ENCODE results near the gene MMP11. TPM values are rescaled to one million over a fixed set of nuclear protein-coding genes. Genes with fewer than 3 reads are reported as not detected.

The MMP11 gene
- polyA plus RNA-seq, 1 donor from 2014 or later: 9.3 TPM

- Histone ChIP-seq H4K20me1 (ENCODE audit: insufficient read depth) (no peaks in the 10 kb centered on the region), H3K27me3 (ENCODE audit: insufficient read depth, low read depth, low read length) (peaks cover 2% of the 10 kb centered on the region), H3K4me3 (ENCODE audit: low read length) (no peak overlapping the region), H3F3A (ENCODE audit: insufficient read depth, low read length, poor library complexity, severe bottlenecking) (no peaks in the 10 kb centered on the region), H2AFZ (ENCODE audit: low read depth, low read length) (no peak overlapping the region), H3K9me3 (ENCODE audit: low read length) (no peaks in the 10 kb centered on the region), H3K36me3 (ENCODE audit: insufficient read depth, low read length) (no peaks in the 10 kb centered on the region), H3K79me2 (replicated peaks; ENCODE audit: insufficient read depth, low read length) (no peaks in the 10 kb centered on the region), H3K9ac (ENCODE audit: low read length) (no peak overlapping the region), H3K9me2 (ENCODE audit: insufficient read depth, low read length) (no peaks in the 10 kb centered on the region), H3K27ac (ENCODE audit: low read length) (no peak overlapping the region), H3K4me2 (ENCODE audit: low read length) (no peak overlapping the region)
- no peak for TF ChIP-seq POLR2AphosphoS5 (IDR thresholded peaks at IDR 0.05)
- no peak for TF ChIP-seq SMC3 (conservative IDR thresholded peaks at IDR 0.05; ENCODE audit: poor library complexity)
- TF ChIP-seq EP300 (conservative IDR thresholded peaks at IDR 0.05; ENCODE audit: poor library complexity, severe bottlenecking): no peak
- TF ChIP-seq, protein P1, sequence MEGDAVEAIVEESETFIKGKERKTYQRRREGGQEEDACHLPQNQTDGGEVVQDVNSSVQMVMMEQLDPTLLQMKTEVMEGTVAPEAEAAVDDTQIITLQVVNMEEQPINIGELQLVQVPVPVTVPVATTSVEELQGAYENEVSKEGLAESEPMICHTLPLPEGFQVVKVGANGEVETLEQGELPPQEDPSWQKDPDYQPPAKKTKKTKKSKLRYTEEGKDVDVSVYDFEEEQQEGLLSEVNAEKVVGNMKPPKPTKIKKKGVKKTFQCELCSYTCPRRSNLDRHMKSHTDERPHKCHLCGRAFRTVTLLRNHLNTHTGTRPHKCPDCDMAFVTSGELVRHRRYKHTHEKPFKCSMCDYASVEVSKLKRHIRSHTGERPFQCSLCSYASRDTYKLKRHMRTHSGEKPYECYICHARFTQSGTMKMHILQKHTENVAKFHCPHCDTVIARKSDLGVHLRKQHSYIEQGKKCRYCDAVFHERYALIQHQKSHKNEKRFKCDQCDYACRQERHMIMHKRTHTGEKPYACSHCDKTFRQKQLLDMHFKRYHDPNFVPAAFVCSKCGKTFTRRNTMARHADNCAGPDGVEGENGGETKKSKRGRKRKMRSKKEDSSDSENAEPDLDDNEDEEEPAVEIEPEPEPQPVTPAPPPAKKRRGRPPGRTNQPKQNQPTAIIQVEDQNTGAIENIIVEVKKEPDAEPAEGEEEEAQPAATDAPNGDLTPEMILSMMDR (IDR thresholded peaks at IDR 0.05; ENCODE audit: poor library complexity, severe bottlenecking): no peak
- no peak for TF ChIP-seq MXI1 (conservative IDR thresholded peaks at IDR 0.05; ENCODE audit: poor library complexity, severe bottlenecking)
- TF ChIP-seq, protein P2, sequence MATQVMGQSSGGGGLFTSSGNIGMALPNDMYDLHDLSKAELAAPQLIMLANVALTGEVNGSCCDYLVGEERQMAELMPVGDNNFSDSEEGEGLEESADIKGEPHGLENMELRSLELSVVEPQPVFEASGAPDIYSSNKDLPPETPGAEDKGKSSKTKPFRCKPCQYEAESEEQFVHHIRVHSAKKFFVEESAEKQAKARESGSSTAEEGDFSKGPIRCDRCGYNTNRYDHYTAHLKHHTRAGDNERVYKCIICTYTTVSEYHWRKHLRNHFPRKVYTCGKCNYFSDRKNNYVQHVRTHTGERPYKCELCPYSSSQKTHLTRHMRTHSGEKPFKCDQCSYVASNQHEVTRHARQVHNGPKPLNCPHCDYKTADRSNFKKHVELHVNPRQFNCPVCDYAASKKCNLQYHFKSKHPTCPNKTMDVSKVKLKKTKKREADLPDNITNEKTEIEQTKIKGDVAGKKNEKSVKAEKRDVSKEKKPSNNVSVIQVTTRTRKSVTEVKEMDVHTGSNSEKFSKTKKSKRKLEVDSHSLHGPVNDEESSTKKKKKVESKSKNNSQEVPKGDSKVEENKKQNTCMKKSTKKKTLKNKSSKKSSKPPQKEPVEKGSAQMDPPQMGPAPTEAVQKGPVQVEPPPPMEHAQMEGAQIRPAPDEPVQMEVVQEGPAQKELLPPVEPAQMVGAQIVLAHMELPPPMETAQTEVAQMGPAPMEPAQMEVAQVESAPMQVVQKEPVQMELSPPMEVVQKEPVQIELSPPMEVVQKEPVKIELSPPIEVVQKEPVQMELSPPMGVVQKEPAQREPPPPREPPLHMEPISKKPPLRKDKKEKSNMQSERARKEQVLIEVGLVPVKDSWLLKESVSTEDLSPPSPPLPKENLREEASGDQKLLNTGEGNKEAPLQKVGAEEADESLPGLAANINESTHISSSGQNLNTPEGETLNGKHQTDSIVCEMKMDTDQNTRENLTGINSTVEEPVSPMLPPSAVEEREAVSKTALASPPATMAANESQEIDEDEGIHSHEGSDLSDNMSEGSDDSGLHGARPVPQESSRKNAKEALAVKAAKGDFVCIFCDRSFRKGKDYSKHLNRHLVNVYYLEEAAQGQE (IDR thresholded peaks at IDR 0.05; ENCODE audit: borderline replicate concordance): no peak
- TF ChIP-seq EZH2 (IDR thresholded peaks at IDR 0.05; ENCODE audit: borderline replicate concordance, insufficient read depth, low read length, poor library complexity, severe bottlenecking): no peak
- no peak for TF ChIP-seq TAF1 (IDR thresholded peaks at IDR 0.05; ENCODE audit: low read depth)
- TF ChIP-seq RAD21 (conservative IDR thresholded peaks at IDR 0.05): no peak
Observed at GRCh38 chr22:23778577-23778900, 5.9 kb downstream of the MMP11 start.

- Histone ChIP-seq H3K36me3 (ENCODE audit: insufficient read depth, low read length) (no peaks in the 10 kb centered on the region), H3K27ac (ENCODE audit: low read length) (no peak overlapping the region), H3K9me2 (ENCODE audit: insufficient read depth, low read length) (no peaks in the 10 kb centered on the region), H3F3A (ENCODE audit: insufficient read depth, low read length, poor library complexity, severe bottlenecking) (no peaks in the 10 kb centered on the region), H3K9ac (ENCODE audit: low read length) (no peak overlapping the region), H3K4me3 (ENCODE audit: low read length) (no peak overlapping the region), H3K9me3 (ENCODE audit: low read length) (no peaks in the 10 kb centered on the region), H3K79me2 (replicated peaks; ENCODE audit: insufficient read depth, low read length) (no peaks in the 10 kb centered on the region), H3K4me2 (ENCODE audit: low read length) (no peak overlapping the region), H4K20me1 (ENCODE audit: insufficient read depth) (no peaks in the 10 kb centered on the region), H2AFZ (ENCODE audit: low read depth, low read length) (no peak overlapping the region), H3K27me3 (ENCODE audit: insufficient read depth, low read depth, low read length) (no peaks in the 10 kb centered on the region)
- TF ChIP-seq RAD21 (conservative IDR thresholded peaks at IDR 0.05): no peak
- no peak for TF ChIP-seq EZH2 (IDR thresholded peaks at IDR 0.05; ENCODE audit: borderline replicate concordance, insufficient read depth, low read length, poor library complexity, severe bottlenecking)
- TF ChIP-seq TAF1 (IDR thresholded peaks at IDR 0.05; ENCODE audit: low read depth): no peak
- no peak for TF ChIP-seq SMC3 (conservative IDR thresholded peaks at IDR 0.05; ENCODE audit: poor library complexity)
- no peak for TF ChIP-seq MXI1 (conservative IDR thresholded peaks at IDR 0.05; ENCODE audit: poor library complexity, severe bottlenecking)
- no peak for TF ChIP-seq POLR2AphosphoS5 (IDR thresholded peaks at IDR 0.05)
Observed at GRCh38 chr22:23779083-23779482, 6.4 kb downstream of the MMP11 start.

Data from neural cell (in vitro differentiated cells).